GM12872 (cell line): ENCODE results near the gene ZG16.

Source experiments
- TF ChIP-seq, protein P1 (sequence below): IDR thresholded peaks from 3 replicates; pipeline ENCODE4 v1.5.1; 2011; ENCODE audit warnings: low read depth, mild to moderate bottlenecking, low read length, moderate library complexity; ENCODE audit not compliant: insufficient read depth

Gene ZG16

DNA sequence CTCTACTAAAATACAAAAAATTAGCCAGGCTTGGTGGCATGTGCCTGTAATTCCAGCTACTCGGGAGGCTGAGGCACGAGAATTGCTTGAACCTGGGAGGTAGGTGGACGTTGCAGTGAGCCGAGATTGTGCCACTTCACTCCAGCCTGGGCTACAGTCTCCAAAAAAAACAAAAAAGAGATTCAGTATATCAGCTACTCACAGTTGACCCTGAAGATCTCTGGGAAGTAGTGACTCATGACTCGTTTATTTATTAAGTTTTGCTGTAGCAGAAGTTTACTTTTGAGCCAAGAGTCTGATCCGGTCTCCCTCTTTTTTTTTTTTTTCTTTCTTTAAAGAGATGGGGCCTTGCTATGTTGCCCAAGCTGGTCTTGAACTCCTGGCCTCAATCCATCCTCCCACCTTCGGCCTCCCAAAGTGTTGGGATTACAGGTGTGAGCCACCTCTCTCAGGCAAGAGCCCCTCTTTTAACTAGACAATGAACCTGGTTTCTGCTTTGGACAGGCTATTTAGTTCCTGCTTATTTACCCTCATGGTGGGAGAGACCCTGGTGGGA is 46.6 kb downstream of the ZG16 start:
- TF ChIP-seq, protein P1, sequence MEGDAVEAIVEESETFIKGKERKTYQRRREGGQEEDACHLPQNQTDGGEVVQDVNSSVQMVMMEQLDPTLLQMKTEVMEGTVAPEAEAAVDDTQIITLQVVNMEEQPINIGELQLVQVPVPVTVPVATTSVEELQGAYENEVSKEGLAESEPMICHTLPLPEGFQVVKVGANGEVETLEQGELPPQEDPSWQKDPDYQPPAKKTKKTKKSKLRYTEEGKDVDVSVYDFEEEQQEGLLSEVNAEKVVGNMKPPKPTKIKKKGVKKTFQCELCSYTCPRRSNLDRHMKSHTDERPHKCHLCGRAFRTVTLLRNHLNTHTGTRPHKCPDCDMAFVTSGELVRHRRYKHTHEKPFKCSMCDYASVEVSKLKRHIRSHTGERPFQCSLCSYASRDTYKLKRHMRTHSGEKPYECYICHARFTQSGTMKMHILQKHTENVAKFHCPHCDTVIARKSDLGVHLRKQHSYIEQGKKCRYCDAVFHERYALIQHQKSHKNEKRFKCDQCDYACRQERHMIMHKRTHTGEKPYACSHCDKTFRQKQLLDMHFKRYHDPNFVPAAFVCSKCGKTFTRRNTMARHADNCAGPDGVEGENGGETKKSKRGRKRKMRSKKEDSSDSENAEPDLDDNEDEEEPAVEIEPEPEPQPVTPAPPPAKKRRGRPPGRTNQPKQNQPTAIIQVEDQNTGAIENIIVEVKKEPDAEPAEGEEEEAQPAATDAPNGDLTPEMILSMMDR: no peak

DNA sequence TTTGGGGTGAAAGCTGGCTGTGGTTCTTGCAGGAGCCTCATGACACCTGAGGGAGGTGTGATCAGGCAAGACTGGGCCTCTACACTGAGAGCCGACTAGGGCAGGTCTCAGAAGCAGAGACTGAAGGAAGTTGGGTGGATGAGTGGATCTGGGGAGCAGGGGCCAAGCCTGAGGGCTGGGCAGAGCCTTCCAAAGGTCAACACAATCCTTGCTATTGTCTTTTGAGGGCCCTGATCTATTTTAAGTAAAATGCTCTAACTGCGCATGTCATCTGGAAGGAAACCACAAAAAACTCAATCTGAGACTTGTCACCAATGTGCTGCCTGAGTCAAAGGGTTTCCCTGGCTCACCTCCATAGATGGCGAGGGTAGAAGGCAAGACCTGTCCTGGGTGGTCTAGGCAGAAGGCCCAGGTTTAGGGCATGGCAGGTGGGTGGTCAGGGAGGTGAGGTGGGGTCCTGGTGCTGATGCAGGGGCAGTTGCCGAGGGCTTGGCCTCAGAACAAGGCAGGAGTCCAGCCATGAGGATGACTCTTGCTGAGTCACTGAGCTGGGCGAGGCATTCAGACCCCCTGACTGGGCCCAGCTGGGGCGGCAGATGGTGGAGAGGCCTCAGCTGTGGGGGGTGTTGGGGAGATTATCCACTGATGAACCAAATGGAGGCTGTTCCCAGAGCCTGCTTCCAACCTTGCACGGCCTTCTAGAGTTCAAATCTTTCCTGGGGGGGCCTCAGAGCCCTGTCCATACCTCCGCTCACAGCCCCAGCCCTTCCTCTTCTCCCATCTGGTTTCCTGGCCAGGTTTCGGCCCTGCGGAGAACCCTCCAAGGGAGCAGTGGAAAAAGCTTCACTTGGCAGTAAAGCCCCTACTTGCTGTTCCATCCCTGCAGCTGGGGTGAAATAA is 47.3 kb downstream of the ZG16 start:
- TF ChIP-seq, protein P1: no peak

DNA sequence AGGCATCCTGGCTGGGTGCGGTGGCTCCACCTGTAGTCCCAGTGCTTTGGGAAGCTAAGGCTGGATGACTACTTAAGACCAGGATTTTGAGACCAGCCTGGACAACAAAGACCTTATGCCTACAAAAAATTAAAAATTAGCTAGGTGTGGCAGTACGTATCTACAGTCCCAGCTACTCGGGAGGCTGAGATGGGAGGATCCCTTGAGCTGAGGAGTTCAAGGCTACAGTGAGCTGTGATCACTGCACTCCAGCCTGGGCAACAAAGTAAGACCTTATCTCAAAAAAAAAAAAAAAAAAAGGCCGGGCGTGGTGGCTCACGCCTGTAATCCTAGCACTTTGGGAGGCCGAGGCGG is 48.3 kb downstream of the ZG16 start:
- TF ChIP-seq, protein P1: no peak

DNA sequence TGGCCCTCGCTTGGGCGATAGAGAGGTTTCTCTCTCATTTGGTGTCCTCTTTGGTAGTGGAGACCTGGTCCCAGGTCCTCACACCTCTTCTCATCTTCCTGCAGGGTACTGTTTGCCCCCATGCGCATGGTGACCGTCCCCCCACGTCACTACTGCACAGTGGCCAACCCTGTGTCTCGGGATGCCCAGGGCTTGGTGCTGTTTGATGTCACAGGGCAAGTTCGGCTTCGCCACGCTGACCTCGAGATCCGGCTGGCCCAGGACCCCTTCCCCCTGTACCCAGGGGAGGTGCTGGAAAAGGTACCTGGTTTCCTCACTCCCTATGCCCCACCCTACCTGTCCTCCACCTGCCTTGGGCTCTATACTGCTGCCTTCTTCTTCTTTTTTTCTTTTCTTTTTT is 52.7 kb downstream of the ZG16 start:
- TF ChIP-seq, protein P1: no peak

DNA sequence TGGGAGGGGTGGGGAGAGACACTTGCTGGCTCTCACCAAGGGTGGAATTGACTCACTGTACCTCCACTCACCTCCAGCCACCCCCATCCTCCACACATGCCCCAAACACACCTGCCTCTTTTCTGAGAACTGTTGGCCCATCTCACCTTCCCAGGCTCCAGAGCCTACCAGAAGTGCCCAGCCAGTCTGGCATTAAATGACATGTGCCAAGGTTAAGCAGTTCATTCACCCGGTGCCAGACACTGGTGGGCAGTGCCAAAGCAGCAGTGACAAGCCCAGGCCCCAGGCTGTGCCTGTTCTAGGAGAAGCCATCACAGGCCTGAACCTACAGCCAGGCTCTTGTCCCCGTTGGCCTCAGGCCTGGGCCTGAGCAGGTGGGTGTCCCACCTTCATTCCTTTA is 53.4 kb downstream of the ZG16 start:
- TF ChIP-seq, protein P1: no peak
